Ishikawa (cell line): Measurements from ENCODE around the gene GALNT5.

Experiments used
- CEBPB ChIP-seq: IDR thresholded peaks from 2 replicates; pipeline ENCODE4 v1.6.1; 2012
- CREB1 ChIP-seq: IDR thresholded peaks from 2 replicates; pipeline ENCODE4 v1.6.1; 2012; ENCODE audit warnings: low read depth
- EGR1 ChIP-seq: IDR thresholded peaks from 2 replicates; pipeline ENCODE4 v1.6.1; 2012
- EP300 ChIP-seq: IDR thresholded peaks from 2 replicates; pipeline ENCODE4 v1.6.1; 2012; ENCODE audit warnings: borderline replicate concordance
- FOXM1 ChIP-seq: IDR thresholded peaks from 2 replicates; pipeline ENCODE4 v1.6.1; 2012; ENCODE audit warnings: low read depth, borderline replicate concordance
- MAX ChIP-seq: IDR thresholded peaks from 2 replicates; pipeline ENCODE4 v1.6.1; 2012
- NFIC ChIP-seq: IDR thresholded peaks from 2 replicates; pipeline ENCODE4 v1.6.1; 2012
- RAD21 ChIP-seq: IDR thresholded peaks from 2 replicates; pipeline ENCODE4 v1.6.1; 2012; ENCODE audit warnings: low read depth
- TAF1 ChIP-seq: IDR thresholded peaks from 2 replicates; pipeline ENCODE4 v1.6.1; 2012; ENCODE audit warnings: low read depth, mild to moderate bottlenecking
- TCF12 ChIP-seq: IDR thresholded peaks from 2 replicates; pipeline ENCODE4 v1.6.1; 2012; ENCODE audit warnings: low read depth
- TEAD4 ChIP-seq: IDR thresholded peaks from 2 replicates; pipeline ENCODE4 v1.6.1; 2012
- USF1 ChIP-seq: IDR thresholded peaks from 2 replicates; pipeline ENCODE4 v1.6.1; 2012
- YY1 ChIP-seq: IDR thresholded peaks from 2 replicates; pipeline ENCODE4 v1.6.1; 2012; ENCODE audit warnings: low read depth
- ZBTB7A ChIP-seq: IDR thresholded peaks from 2 replicates; pipeline ENCODE4 v1.6.1; 2012; ENCODE audit warnings: low read depth
- TF ChIP-seq, protein P1 (sequence below): IDR thresholded peaks from 2 replicates; pipeline ENCODE4 v1.6.1; 2012; ENCODE audit warnings: low read depth, mild to moderate bottlenecking

GALNT5 gene

DNA sequence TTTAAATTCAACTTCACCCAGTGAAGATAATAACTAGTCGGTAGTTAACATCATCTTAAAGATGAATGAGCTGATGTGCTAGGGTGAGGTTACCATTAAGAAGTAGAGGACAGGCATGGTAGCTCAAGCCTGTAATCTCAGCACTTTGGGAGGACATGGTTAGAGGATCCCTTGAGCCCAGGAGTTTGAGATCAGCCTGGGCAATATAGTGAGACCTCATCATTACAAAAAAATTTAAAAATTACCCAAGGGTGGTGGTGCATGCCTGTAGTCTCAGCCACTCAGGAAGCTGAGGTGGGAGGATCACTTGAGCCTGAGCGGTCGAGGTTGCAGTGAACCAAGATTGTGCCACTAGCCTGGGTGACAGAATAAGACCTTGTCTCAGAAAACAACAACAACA lies 4.7 kb downstream of the GALNT5 start:
- no peak for TF ChIP-seq CEBPB
- no peak for TF ChIP-seq TCF12
- TF ChIP-seq TAF1, result no peak
- TF ChIP-seq TEAD4, result no peak
- no peak for TF ChIP-seq FOXM1
- no peak for TF ChIP-seq EGR1
- no peak for TF ChIP-seq ZBTB7A
- no peak for TF ChIP-seq RAD21
- no peak for TF ChIP-seq NFIC
- no peak for TF ChIP-seq EP300
- TF ChIP-seq, protein P1, sequence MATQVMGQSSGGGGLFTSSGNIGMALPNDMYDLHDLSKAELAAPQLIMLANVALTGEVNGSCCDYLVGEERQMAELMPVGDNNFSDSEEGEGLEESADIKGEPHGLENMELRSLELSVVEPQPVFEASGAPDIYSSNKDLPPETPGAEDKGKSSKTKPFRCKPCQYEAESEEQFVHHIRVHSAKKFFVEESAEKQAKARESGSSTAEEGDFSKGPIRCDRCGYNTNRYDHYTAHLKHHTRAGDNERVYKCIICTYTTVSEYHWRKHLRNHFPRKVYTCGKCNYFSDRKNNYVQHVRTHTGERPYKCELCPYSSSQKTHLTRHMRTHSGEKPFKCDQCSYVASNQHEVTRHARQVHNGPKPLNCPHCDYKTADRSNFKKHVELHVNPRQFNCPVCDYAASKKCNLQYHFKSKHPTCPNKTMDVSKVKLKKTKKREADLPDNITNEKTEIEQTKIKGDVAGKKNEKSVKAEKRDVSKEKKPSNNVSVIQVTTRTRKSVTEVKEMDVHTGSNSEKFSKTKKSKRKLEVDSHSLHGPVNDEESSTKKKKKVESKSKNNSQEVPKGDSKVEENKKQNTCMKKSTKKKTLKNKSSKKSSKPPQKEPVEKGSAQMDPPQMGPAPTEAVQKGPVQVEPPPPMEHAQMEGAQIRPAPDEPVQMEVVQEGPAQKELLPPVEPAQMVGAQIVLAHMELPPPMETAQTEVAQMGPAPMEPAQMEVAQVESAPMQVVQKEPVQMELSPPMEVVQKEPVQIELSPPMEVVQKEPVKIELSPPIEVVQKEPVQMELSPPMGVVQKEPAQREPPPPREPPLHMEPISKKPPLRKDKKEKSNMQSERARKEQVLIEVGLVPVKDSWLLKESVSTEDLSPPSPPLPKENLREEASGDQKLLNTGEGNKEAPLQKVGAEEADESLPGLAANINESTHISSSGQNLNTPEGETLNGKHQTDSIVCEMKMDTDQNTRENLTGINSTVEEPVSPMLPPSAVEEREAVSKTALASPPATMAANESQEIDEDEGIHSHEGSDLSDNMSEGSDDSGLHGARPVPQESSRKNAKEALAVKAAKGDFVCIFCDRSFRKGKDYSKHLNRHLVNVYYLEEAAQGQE, result no peak
- no peak for TF ChIP-seq YY1
- TF ChIP-seq MAX, result no peak
- TF ChIP-seq USF1, result no peak
- TF ChIP-seq CREB1, result no peak

DNA sequence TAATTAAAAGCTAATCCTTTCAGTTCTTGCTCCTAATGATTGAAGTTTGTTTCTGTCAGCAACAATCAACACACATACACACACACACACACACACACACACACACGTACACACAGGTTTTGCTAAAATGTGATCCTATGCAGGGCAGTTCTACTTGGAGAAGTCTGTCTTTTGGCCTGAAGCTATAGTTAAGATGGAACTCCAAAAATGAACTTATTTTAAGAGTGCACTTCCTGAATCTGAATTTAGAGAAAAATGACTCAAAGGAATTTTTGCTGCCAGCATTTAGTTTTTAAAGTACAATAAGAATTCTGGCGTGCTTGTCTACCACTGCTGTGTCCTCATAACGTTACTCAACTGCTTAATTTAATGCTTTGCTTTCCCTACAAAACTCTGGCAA lies 6.6 kb downstream of the GALNT5 start:
- no peak for TF ChIP-seq TAF1
- no peak for TF ChIP-seq YY1
- TF ChIP-seq TEAD4, result no peak

DNA sequence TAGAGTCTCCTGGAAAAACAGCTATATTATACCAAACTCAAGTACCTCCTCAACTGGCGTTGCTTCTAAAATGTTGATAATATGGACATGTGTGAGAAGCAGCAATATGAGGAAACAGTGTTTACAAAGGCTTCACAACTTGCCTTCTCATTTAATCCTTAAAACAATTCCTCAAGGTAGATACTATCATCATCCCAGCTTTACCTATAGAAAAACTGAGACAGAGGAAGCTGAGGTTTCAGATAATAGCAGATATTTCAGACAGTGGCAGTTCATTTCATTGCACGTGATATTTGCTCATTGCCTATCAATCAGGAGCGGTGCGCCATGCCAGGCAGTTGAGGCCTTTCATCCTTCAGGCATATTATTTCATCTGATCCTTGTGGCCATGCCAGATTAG lies 8.3 kb downstream of the GALNT5 start:
- TF ChIP-seq CEBPB (no peak), MAX (no peak), FOXM1 (no peak), ZBTB7A (no peak), CREB1 (no peak), TCF12 (no peak), TAF1 (no peak), RAD21 (no peak), EGR1 (no peak)
- TF ChIP-seq, protein P1, result no peak

- TF ChIP-seq USF1 (no peak), MAX (no peak), TAF1 (no peak), CREB1 (no peak)
These were observed 10.0 kb downstream of the GALNT5 start for GRCh38 chr2:157267476-157267875.

- TF ChIP-seq CREB1 (no peak), EGR1 (no peak), TCF12 (no peak), ZBTB7A (no peak), FOXM1 (no peak), CEBPB (no peak), RAD21 (no peak), EP300 (no peak), MAX (no peak), TEAD4 (no peak), TAF1 (no peak), YY1 (no peak), NFIC (no peak)
- TF ChIP-seq, protein P1, result no peak
These were observed 11.6 kb downstream of the GALNT5 start for GRCh38 chr2:157269060-157269459.
